B cell (primary cell): ENCODE measurements around the gene MLEC.

Experiments used
- EZH2 ChIP-seq: IDR thresholded peaks from 2 replicates; pipeline ENCODE4 v1.6.1; 2012; ENCODE audit warnings: borderline replicate concordance, low read depth, mild to moderate bottlenecking, moderate library complexity, low read length; ENCODE audit not compliant: insufficient read depth, poor library complexity, severe bottlenecking
- TF ChIP-seq, protein P1 (sequence below): fragments of 200-600 bp; IDR thresholded peaks from one replicate; pipeline ENCODE4 v1.8.0; 2022; ENCODE audit warnings: antibody characterized with exemption, mild to moderate bottlenecking

GRCh38 chr12:120710031-120710804 is 23.3 kb downstream of the MLEC start, which contains the start of gene UNC119B:
- TF ChIP-seq, protein P1, sequence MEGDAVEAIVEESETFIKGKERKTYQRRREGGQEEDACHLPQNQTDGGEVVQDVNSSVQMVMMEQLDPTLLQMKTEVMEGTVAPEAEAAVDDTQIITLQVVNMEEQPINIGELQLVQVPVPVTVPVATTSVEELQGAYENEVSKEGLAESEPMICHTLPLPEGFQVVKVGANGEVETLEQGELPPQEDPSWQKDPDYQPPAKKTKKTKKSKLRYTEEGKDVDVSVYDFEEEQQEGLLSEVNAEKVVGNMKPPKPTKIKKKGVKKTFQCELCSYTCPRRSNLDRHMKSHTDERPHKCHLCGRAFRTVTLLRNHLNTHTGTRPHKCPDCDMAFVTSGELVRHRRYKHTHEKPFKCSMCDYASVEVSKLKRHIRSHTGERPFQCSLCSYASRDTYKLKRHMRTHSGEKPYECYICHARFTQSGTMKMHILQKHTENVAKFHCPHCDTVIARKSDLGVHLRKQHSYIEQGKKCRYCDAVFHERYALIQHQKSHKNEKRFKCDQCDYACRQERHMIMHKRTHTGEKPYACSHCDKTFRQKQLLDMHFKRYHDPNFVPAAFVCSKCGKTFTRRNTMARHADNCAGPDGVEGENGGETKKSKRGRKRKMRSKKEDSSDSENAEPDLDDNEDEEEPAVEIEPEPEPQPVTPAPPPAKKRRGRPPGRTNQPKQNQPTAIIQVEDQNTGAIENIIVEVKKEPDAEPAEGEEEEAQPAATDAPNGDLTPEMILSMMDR = no peak
- TF ChIP-seq EZH2 = no peak
